ENCODE data around the gene CDH4. TPM values are rescaled to one million over a fixed set of nuclear protein-coding genes. Genes with fewer than 3 reads are reported as not detected.

The CDH4 gene
- total RNA-seq, 2 experiments from 2014 or later, result 0.10 to 0.15 TPM

- CTCF ChIA-PET, result no interaction called here
- no peaks in the 10 kb centered on the region for H3K9me3 Mint-ChIP-seq
- H3K27ac Mint-ChIP-seq, result no peak overlapping the region
- no peak overlapping the region for H3K4me3 Mint-ChIP-seq
- intact Hi-C loops (cut with micrococcal nuclease), result no loop called here
- no peaks in the 10 kb centered on the region for H3K36me3 Mint-ChIP-seq (ENCODE audit: low read depth)
- no peaks in the 10 kb centered on the region for H3K4me1 Mint-ChIP-seq (ENCODE audit: low read depth)
- DNase-seq, result no peak
- peaks cover 10% of the 10 kb centered on the region for H3K27me3 Mint-ChIP-seq (ENCODE audit: low read depth)
Observed at GRCh38 chr20:61434341-61434781, 182.3 kb downstream of the CDH4 start.

- Mint-ChIP-seq H3K9me3 (no peaks in the 10 kb centered on the region), H3K36me3 (ENCODE audit: low read depth) (no peaks in the 10 kb centered on the region), H3K4me3 (no peak overlapping the region), H3K27me3 (ENCODE audit: low read depth) (peaks cover 10% of the 10 kb centered on the region), H3K27ac (no peak overlapping the region), H3K4me1 (ENCODE audit: low read depth) (no peaks in the 10 kb centered on the region)
- CTCF ChIA-PET, result no interaction called here
- intact Hi-C loops (cut with micrococcal nuclease), result no loop called here
- DNase-seq, result no peak
Observed at GRCh38 chr20:61435184-61435822, 183.2 kb downstream of the CDH4 start.

- Mint-ChIP-seq H3K27me3 (ENCODE audit: low read depth) (peaks cover 10% of the 10 kb centered on the region), H3K27ac (no peak overlapping the region), H3K36me3 (ENCODE audit: low read depth) (no peaks in the 10 kb centered on the region), H3K4me1 (ENCODE audit: low read depth) (no peaks in the 10 kb centered on the region), H3K4me3 (no peak overlapping the region), H3K9me3 (no peaks in the 10 kb centered on the region)
- CTCF ChIA-PET, result no interaction called here
- no peak for DNase-seq
- intact Hi-C loops (cut with micrococcal nuclease), result no loop called here
Observed at GRCh38 chr20:61435823-61436220, 183.8 kb downstream of the CDH4 start.

- CTCF ChIA-PET, result no interaction called here
- peaks cover 10% of the 10 kb centered on the region for H3K27me3 Mint-ChIP-seq (ENCODE audit: low read depth)
- no peaks in the 10 kb centered on the region for H3K36me3 Mint-ChIP-seq (ENCODE audit: low read depth)
- intact Hi-C loops (cut with micrococcal nuclease), result no loop called here
- H3K9me3 Mint-ChIP-seq, result no peaks in the 10 kb centered on the region
- no peak for DNase-seq
- H3K4me1 Mint-ChIP-seq (ENCODE audit: low read depth), result no peaks in the 10 kb centered on the region
- no peak overlapping the region for H3K27ac Mint-ChIP-seq
- H3K4me3 Mint-ChIP-seq, result no peak overlapping the region
Observed at GRCh38 chr20:61436283-61436666, 184.2 kb downstream of the CDH4 start.

GRCh38 chr20:61436667-61437279 lies 184.7 kb downstream of the CDH4 start:
- intact Hi-C loops (cut with micrococcal nuclease), result no loop called here
- Mint-ChIP-seq H3K27me3 (ENCODE audit: low read depth) (peaks cover 10% of the 10 kb centered on the region), H3K9me3 (no peaks in the 10 kb centered on the region), H3K36me3 (ENCODE audit: low read depth) (no peaks in the 10 kb centered on the region), H3K27ac (no peak overlapping the region), H3K4me3 (no peak overlapping the region), H3K4me1 (ENCODE audit: low read depth) (no peaks in the 10 kb centered on the region)
- no peak for DNase-seq
- CTCF ChIA-PET, result no interaction called here

GRCh38 chr20:61437280-61438206 lies 185.5 kb downstream of the CDH4 start:
- H3K9me3 Mint-ChIP-seq, result no peaks in the 10 kb centered on the region
- no peak for DNase-seq
- H3K4me3 Mint-ChIP-seq, result no peak overlapping the region
- H3K36me3 Mint-ChIP-seq (ENCODE audit: low read depth), result no peaks in the 10 kb centered on the region
- H3K27ac Mint-ChIP-seq, result no peak overlapping the region
- no peaks in the 10 kb centered on the region for H3K4me1 Mint-ChIP-seq (ENCODE audit: low read depth)
- intact Hi-C loops (cut with micrococcal nuclease), result no loop called here
- H3K27me3 Mint-ChIP-seq (ENCODE audit: low read depth), result peaks cover 10% of the 10 kb centered on the region
- CTCF ChIA-PET, result no interaction called here

- no peak for DNase-seq
- intact Hi-C loops (cut with micrococcal nuclease), result no loop called here
- Mint-ChIP-seq H3K4me1 (ENCODE audit: low read depth) (no peaks in the 10 kb centered on the region), H3K27ac (no peak overlapping the region), H3K36me3 (ENCODE audit: low read depth) (no peaks in the 10 kb centered on the region), H3K9me3 (no peaks in the 10 kb centered on the region), H3K4me3 (no peak overlapping the region), H3K27me3 (ENCODE audit: low read depth) (peaks cover 10% of the 10 kb centered on the region)
- CTCF ChIA-PET, result no interaction called here
Observed at GRCh38 chr20:61438285-61438684, 186.2 kb downstream of the CDH4 start.

GRCh38 chr20:61439251-61439650 lies 187.2 kb downstream of the CDH4 start:
- Mint-ChIP-seq H3K36me3 (ENCODE audit: low read depth) (no peaks in the 10 kb centered on the region), H3K4me3 (no peak overlapping the region), H3K27ac (no peak overlapping the region), H3K9me3 (no peaks in the 10 kb centered on the region), H3K27me3 (ENCODE audit: low read depth) (peaks cover 8% of the 10 kb centered on the region), H3K4me1 (ENCODE audit: low read depth) (no peaks in the 10 kb centered on the region)
- intact Hi-C loops (cut with micrococcal nuclease), result no loop called here
- DNase-seq, result no peak
- CTCF ChIA-PET, result no interaction called here

GRCh38 chr20:61440548-61441055 lies 188.5 kb downstream of the CDH4 start:
- Mint-ChIP-seq H3K9me3 (no peaks in the 10 kb centered on the region), H3K4me1 (ENCODE audit: low read depth) (no peaks in the 10 kb centered on the region), H3K36me3 (ENCODE audit: low read depth) (no peaks in the 10 kb centered on the region), H3K27me3 (ENCODE audit: low read depth) (peaks cover 8% of the 10 kb centered on the region), H3K27ac (no peak overlapping the region), H3K4me3 (no peak overlapping the region)
- CTCF ChIA-PET, result no interaction called here
- no peak for DNase-seq
- intact Hi-C loops (cut with micrococcal nuclease), result no loop called here

- no peaks in the 10 kb centered on the region for H3K9me3 Mint-ChIP-seq
- no peaks in the 10 kb centered on the region for H3K36me3 Mint-ChIP-seq (ENCODE audit: low read depth)
- no peak for DNase-seq
- intact Hi-C loops (cut with micrococcal nuclease), result no loop called here
- H3K4me3 Mint-ChIP-seq, result no peak overlapping the region
- H3K4me1 Mint-ChIP-seq (ENCODE audit: low read depth), result no peaks in the 10 kb centered on the region
- no peak overlapping the region for H3K27ac Mint-ChIP-seq
- CTCF ChIA-PET, result no interaction called here
- H3K27me3 Mint-ChIP-seq (ENCODE audit: low read depth), result peaks cover 4% of the 10 kb centered on the region
Observed at GRCh38 chr20:61441537-61441936, 189.5 kb downstream of the CDH4 start.

- no peak overlapping the region for H3K27ac Mint-ChIP-seq
- CTCF ChIA-PET, result no interaction called here
- no peak for DNase-seq
- H3K27me3 Mint-ChIP-seq (ENCODE audit: low read depth), result peaks cover 4% of the 10 kb centered on the region
- H3K4me1 Mint-ChIP-seq (ENCODE audit: low read depth), result no peaks in the 10 kb centered on the region
- H3K4me3 Mint-ChIP-seq, result no peak overlapping the region
- H3K9me3 Mint-ChIP-seq, result no peaks in the 10 kb centered on the region
- H3K36me3 Mint-ChIP-seq (ENCODE audit: low read depth), result no peaks in the 10 kb centered on the region
- intact Hi-C loops (cut with micrococcal nuclease), result no loop called here
Observed at GRCh38 chr20:61442075-61442670, 190.1 kb downstream of the CDH4 start.

- no peaks in the 10 kb centered on the region for H3K4me1 Mint-ChIP-seq (ENCODE audit: low read depth)
- H3K36me3 Mint-ChIP-seq (ENCODE audit: low read depth), result no peaks in the 10 kb centered on the region
- H3K9me3 Mint-ChIP-seq, result no peaks in the 10 kb centered on the region
- no peak for DNase-seq
- no peak overlapping the region for H3K27ac Mint-ChIP-seq
- no peak overlapping the region for H3K4me3 Mint-ChIP-seq
- peaks cover 2% of the 10 kb centered on the region for H3K27me3 Mint-ChIP-seq (ENCODE audit: low read depth)
- CTCF ChIA-PET, result no interaction called here
- intact Hi-C loops (cut with micrococcal nuclease), result no loop called here
Observed at GRCh38 chr20:61442718-61443117, 190.7 kb downstream of the CDH4 start.
